Measurements from ENCODE around the gene C1QA.

GRCh38 chr1:22665752-22666151, 29.3 kb downstream of the C1QA start:
- TF ChIP-seq CTCF (IDR thresholded peaks at IDR 0.05) (peak; percentile 52), TP53 (CRISPR knock-in tag; IDR thresholded peaks at IDR 0.05) (no peak), FOXP4 (CRISPR knock-in tag; IDR thresholded peaks at IDR 0.05) (no peak), AFF4 (CRISPR knock-in tag; IDR thresholded peaks at IDR 0.05; ENCODE audit: borderline replicate concordance) (no peak), STAT6 (CRISPR knock-in tag; conservative IDR thresholded peaks at IDR 0.05; ENCODE audit: low read depth) (no peak), USF1 (CRISPR knock-in tag; IDR thresholded peaks at IDR 0.05) (no peak)

All from WTC11 (cell line).